GM12878 (cell line): ENCODE results near the gene SLC1A7. TPM values are rescaled to one million over a fixed set of nuclear protein-coding genes. Genes with fewer than 3 reads are reported as not detected.

Source experiments
- ATAC-seq: fragments of 200-7000 bp; cut with Tn5 transposase; 3 replicates; pipeline ENCODE4 v1.9.1; 2020; ENCODE audit warnings: mild to moderate bottlenecking, moderate library complexity
- BruUV-seq: library from RNA; stranded (reverse); fragments of 400-500 nt; replicated peaks from 2 replicates; lab custom pipeline; 2021; lab: Mats Ljungman, UMichigan
- CTCF ChIA-PET: fragments of 300-600 bp; sonication (Branson Sonifier 250); formaldehyde crosslinking; extraction: SDS; loops from one replicate; lab custom pipeline; 2021; ENCODE audit warnings: inconsistent platforms; lab: Yijun Ruan, JAX
- POLR2A ChIA-PET: fragments of 350-600 bp; formaldehyde crosslinking; extraction: SDS; loops from one replicate; lab custom pipeline; 2021; ENCODE audit warnings: inconsistent platforms; lab: Charles Lee
- RAD21 ChIA-PET: fragments of 300-600 bp; sonication (Branson Sonifier 250); formaldehyde crosslinking; loops from one replicate; lab custom pipeline; 2023; ENCODE audit warnings: antibody characterized with exemption; ENCODE audit not compliant: unreplicated experiment; lab: Charles Lee
- SMC1A ChIA-PET: fragments of 300-600 bp; sonication (Branson Sonifier 250); formaldehyde crosslinking; loops from one replicate; lab custom pipeline; 2023; ENCODE audit not compliant: unreplicated experiment, uncharacterized antibody; lab: Charles Lee
- DNase-seq: peaks from one replicate; pipeline ENCODE4 v3.0.0-alpha.2; 2011; ENCODE audit warnings: low read depth, low spot score
- FAIRE-seq: peaks from 3 replicates; lab custom pipeline; 2011; peaks lifted over from hg19 to GRCh38; lab: Jason Lieb, UNC
- H2AFZ ChIP-seq: 2 replicates; pipeline ENCODE4 v1.6.0; 2011; ENCODE audit warnings: low read depth, low read length, control low read depth; ENCODE audit not compliant: control insufficient read depth
- H3K27ac ChIP-seq: 2 replicates; pipeline ENCODE4 v1.5.1; 2011; ENCODE audit warnings: control low read depth; ENCODE audit not compliant: control insufficient read depth, insufficient read depth
- H3K27me3 ChIP-seq, 2 experiments: replicated peaks in 1 of 2; 2 replicates each; pipeline versions ENCODE4 v1.6.0 to v1.6.1; 2011; ENCODE audit warnings: low read length in 1 of 2; ENCODE audit not compliant: control insufficient read depth in 2 of 2, insufficient read depth in 2 of 2
- H3K36me3 ChIP-seq, 2 experiments: 2 replicates each; pipeline ENCODE4 v1.5.1; 2011; ENCODE audit warnings: low read length in 1 of 2; ENCODE audit not compliant: control insufficient read depth in 2 of 2, insufficient read depth in 2 of 2
- H3K4me1 ChIP-seq: 2 replicates; pipeline ENCODE4 v1.6.1; 2011; ENCODE audit warnings: mild to moderate bottlenecking, low read length, moderate library complexity, mixed read lengths; ENCODE audit not compliant: control insufficient read depth, insufficient read depth
- H3K4me2 ChIP-seq: 2 replicates; pipeline ENCODE4 v1.6.0; 2011; ENCODE audit warnings: control low read depth; ENCODE audit not compliant: control insufficient read depth, insufficient read depth
- H3K4me3 ChIP-seq: fragments of 200-600 bp; sonication (generic); 2 replicates; pipeline ENCODE4 v1.5.1; 2016
- H3K79me2 ChIP-seq: 2 replicates; pipeline ENCODE4 v1.6.0; 2011; ENCODE audit warnings: low read length; ENCODE audit not compliant: control insufficient read depth, insufficient read depth
- H3K9ac ChIP-seq: 2 replicates; pipeline ENCODE4 v1.8.0; 2011; ENCODE audit warnings: low read length, control low read depth, mixed read lengths; ENCODE audit not compliant: control insufficient read depth, insufficient read depth
- H3K9me3 ChIP-seq: replicated peaks from 3 replicates; pipeline ENCODE4 v1.5.1; 2011; ENCODE audit warnings: mild to moderate bottlenecking, low read length; ENCODE audit not compliant: control insufficient read depth, insufficient read depth
- H4K20me1 ChIP-seq: 2 replicates; pipeline ENCODE4 v1.6.0; 2011; ENCODE audit not compliant: control insufficient read depth, insufficient read depth
- BRCA1 ChIP-seq: IDR thresholded peaks from 2 replicates; pipeline ENCODE4 v1.6.1; 2011; ENCODE audit warnings: low read depth, low read length, improper control_type of control experiment
- CBX5 ChIP-seq: sonication (generic); IDR thresholded peaks from 2 replicates; pipeline ENCODE4 v1.6.1; 2016; ENCODE audit warnings: low read depth, moderate library complexity, mild to moderate bottlenecking, inconsistent platforms
- EED ChIP-seq: sonication (generic); IDR thresholded peaks from 2 replicates; pipeline ENCODE4 v1.6.1; 2016; ENCODE audit warnings: antibody characterized with exemption, low read depth
- EGR1 ChIP-seq, 2 experiments: IDR thresholded peaks; 1 replicate in 1 of 2; 2 replicates in 1 of 2; pipeline ENCODE4 v1.6.1; 2011 to 2012; ENCODE audit warnings: low read depth in 2 of 2, low read length in 2 of 2, borderline replicate concordance in 1 of 2, mild to moderate bottlenecking in 1 of 2, moderate library complexity in 1 of 2
- FOS ChIP-seq: IDR thresholded peaks from 3 replicates; pipeline ENCODE4 v1.6.1; 2011; ENCODE audit warnings: borderline replicate concordance; ENCODE audit not compliant: insufficient read length; ENCODE audit errors: extremely low read depth
- KDM1A ChIP-seq: fragments of 200-600 bp; sonication (generic); IDR thresholded peaks from 2 replicates; pipeline ENCODE4 v1.6.1; 2016; ENCODE audit warnings: borderline replicate concordance
- MYB ChIP-seq: fragments of 150-350 bp; IDR thresholded peaks from 2 replicates; pipeline ENCODE4 v1.6.1; 2014; ENCODE audit warnings: mild to moderate bottlenecking, low read depth, low read length, borderline replicate concordance
- NFYA ChIP-seq: IDR thresholded peaks from 2 replicates; pipeline ENCODE4 v1.6.1; 2011; ENCODE audit warnings: low read depth, mild to moderate bottlenecking, low read length, improper control_type of control experiment, borderline replicate concordance
- POU2F2 ChIP-seq: IDR thresholded peaks from 3 replicates; pipeline ENCODE4 v1.6.1; 2011; ENCODE audit warnings: low read depth, mild to moderate bottlenecking, low read length, borderline replicate concordance
- SMC3 ChIP-seq: IDR thresholded peaks from 2 replicates; pipeline ENCODE4 v1.6.1; 2011; ENCODE audit warnings: low read length, improper control_type of control experiment, borderline replicate concordance
- ZNF592 ChIP-seq: fragments of 450-650 bp; IDR thresholded peaks from 2 replicates; pipeline ENCODE4 v1.6.1; 2017; ENCODE audit warnings: mild to moderate bottlenecking, moderate library complexity
- WGBS: methylation state at CpG from one replicate; pipeline ENCODE4 v1.1.6; 2016; ENCODE audit warnings: low lambda C conversion rate; ENCODE audit not compliant: insufficient replicate concordance, insufficient coverage; ENCODE audit errors: missing lambda C conversion rate; 5-methylcytosine and 5-hydroxymethylcytosine counted together
- in situ Hi-C: fragments of 300-500 bp; cut with MboI; formaldehyde crosslinking; loops from 9 replicates; pipeline ENCODE4 v1.14.3; 2018; ENCODE audit warnings: mixed read lengths
- intact Hi-C: fragments of 100-400 bp; cut with micrococcal nuclease; formaldehyde crosslinking; loops from one replicate; pipeline ENCODE4 v1.14.2; 2022; ENCODE audit not compliant: unreplicated experiment
- polyA plus RNA-seq, 11 experiments: library from polyadenylated mRNA; depleted of rRNA in 4 of 11; unstranded in 6 of 11; stranded (reverse) in 5 of 11; fragments of >200 nt; fragmentation: Nextera tagmentation in 4 of 11; fragmentation: Illumina TruSeq in 1 of 11; extraction: Ambion mirVana in 4 of 11; extraction: Trizol in 1 of 11; gene quantifications; 1 replicate in 1 of 11; 2 replicates in 10 of 11; pipeline versions ENCODE4 v1.2.1 to v1.2.3, GENCODE V29; 2011 to 2016; ENCODE audit warnings: inconsistent platforms in 2 of 11, missing spikeins in 2 of 11, low read depth in 1 of 11
- total RNA-seq, 4 experiments: library from RNA; depleted of rRNA in 3 of 4; stranded (reverse); fragments of >200 nt in 3 of 4; fragmentation: Illumina TruSeq in 1 of 4; extraction: Trizol in 1 of 4; gene quantifications; 2 replicates each; pipeline versions ENCODE4 v1.2.1 to v1.2.3, GENCODE V29; 2013 to 2021
- TF ChIP-seq, protein P1 (sequence below): IDR thresholded peaks from 2 replicates; pipeline ENCODE4 v1.6.1; 2011; ENCODE audit warnings: borderline replicate concordance, low read depth, mild to moderate bottlenecking, moderate library complexity, mixed read lengths, low read length; ENCODE audit not compliant: insufficient read depth; ENCODE audit errors: extremely low read length
- TF ChIP-seq, protein P2 (sequence below): IDR thresholded peaks from 2 replicates; pipeline ENCODE4 v1.6.1; 2012; ENCODE audit warnings: mild to moderate bottlenecking, low read depth, low read length

Gene SLC1A7
- total and polyA plus RNA-seq, 10 of the 15 experiments (the other 5 are each of a cell fraction or from before 2014, with no cell fraction given) = not detected

- TF ChIP-seq, protein P1, sequence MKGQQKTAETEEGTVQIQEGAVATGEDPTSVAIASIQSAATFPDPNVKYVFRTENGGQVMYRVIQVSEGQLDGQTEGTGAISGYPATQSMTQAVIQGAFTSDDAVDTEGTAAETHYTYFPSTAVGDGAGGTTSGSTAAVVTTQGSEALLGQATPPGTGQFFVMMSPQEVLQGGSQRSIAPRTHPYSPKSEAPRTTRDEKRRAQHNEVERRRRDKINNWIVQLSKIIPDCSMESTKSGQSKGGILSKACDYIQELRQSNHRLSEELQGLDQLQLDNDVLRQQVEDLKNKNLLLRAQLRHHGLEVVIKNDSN = no peak
Measured at GRCh38 chr1:53134042-53134485, 8.4 kb downstream of the SLC1A7 start (continued).

- Histone ChIP-seq H3K36me3 (no peaks in the 10 kb centered on the region), H3K9me3 (no peaks in the 10 kb centered on the region; the same call in 2 of the 3 replicates), H3K4me3 (no peak overlapping the region), H3K27ac (no peak overlapping the region), H3K27me3 (no peaks in the 10 kb centered on the region; a peak in 1 of 4 replicates), H3K79me2 (no peaks in the 10 kb centered on the region), H2AFZ (no peak overlapping the region), H3K9ac (no peak overlapping the region), H3K4me2 (no peak overlapping the region), H3K4me1 (no peaks in the 10 kb centered on the region), H4K20me1 (no peaks in the 10 kb centered on the region)
- DNase-seq (no peak), ATAC-seq (no peak), FAIRE-seq (no peak)
- 20% methylated on average over 9 of the region's 9 CpGs for WGBS
- POLR2A ChIA-PET = no interaction called here
- CTCF ChIA-PET = no interaction called here
- BruUV-seq = no TSS peak
- in situ Hi-C loops (no loop called here), intact Hi-C loops (no loop called here)
- RAD21 ChIA-PET = no interaction called here
- SMC1A ChIA-PET = no interaction called here
- TF ChIP-seq KDM1A = no peak
- TF ChIP-seq, protein P2, sequence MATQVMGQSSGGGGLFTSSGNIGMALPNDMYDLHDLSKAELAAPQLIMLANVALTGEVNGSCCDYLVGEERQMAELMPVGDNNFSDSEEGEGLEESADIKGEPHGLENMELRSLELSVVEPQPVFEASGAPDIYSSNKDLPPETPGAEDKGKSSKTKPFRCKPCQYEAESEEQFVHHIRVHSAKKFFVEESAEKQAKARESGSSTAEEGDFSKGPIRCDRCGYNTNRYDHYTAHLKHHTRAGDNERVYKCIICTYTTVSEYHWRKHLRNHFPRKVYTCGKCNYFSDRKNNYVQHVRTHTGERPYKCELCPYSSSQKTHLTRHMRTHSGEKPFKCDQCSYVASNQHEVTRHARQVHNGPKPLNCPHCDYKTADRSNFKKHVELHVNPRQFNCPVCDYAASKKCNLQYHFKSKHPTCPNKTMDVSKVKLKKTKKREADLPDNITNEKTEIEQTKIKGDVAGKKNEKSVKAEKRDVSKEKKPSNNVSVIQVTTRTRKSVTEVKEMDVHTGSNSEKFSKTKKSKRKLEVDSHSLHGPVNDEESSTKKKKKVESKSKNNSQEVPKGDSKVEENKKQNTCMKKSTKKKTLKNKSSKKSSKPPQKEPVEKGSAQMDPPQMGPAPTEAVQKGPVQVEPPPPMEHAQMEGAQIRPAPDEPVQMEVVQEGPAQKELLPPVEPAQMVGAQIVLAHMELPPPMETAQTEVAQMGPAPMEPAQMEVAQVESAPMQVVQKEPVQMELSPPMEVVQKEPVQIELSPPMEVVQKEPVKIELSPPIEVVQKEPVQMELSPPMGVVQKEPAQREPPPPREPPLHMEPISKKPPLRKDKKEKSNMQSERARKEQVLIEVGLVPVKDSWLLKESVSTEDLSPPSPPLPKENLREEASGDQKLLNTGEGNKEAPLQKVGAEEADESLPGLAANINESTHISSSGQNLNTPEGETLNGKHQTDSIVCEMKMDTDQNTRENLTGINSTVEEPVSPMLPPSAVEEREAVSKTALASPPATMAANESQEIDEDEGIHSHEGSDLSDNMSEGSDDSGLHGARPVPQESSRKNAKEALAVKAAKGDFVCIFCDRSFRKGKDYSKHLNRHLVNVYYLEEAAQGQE = no peak
- TF ChIP-seq CBX5 = no peak
- no peak for TF ChIP-seq MYB
- TF ChIP-seq EED = no peak
- no peak for TF ChIP-seq POU2F2
- TF ChIP-seq BRCA1 = no peak
- TF ChIP-seq EGR1 (IDR thresholded peaks at IDR 0.05; ENCODE audit: borderline replicate concordance in 1 of 2, low read depth in 2 of 2, low read length in 2 of 2) = no peak
- TF ChIP-seq SMC3 = no peak
- no peak for TF ChIP-seq NFYA
- no peak for TF ChIP-seq ZNF592
- no peak for TF ChIP-seq FOS
Measured at GRCh38 chr1:53133261-53134041, 9.0 kb downstream of the SLC1A7 start.
